Stimulated activated CD8-positive, alpha-beta memory T cell treated with anti-CD3 and anti-CD28 coated beads, Interleukin-7, amount 100 ng/mL, for 1 hour (primary cell): ENCODE data around the gene EIF2D.
"Not testable (repeated sequence)": the region's sequence is repeated elsewhere in the genome, so short reads cannot be mapped to it uniquely, and the experiment has no call there.

ENCODE experiments used
- DNase-seq, 2 donors: peaks; one replicate each; pipeline ENCODE4 v3.0.0-alpha.2; 2020; ENCODE audit warnings: low read depth in 2 of 2

EIF2D gene

GRCh38 chr1:206586501-206587445, 25.5 kb downstream of the EIF2D start:
- no peak for DNase-seq

- DNase-seq: no peak
Observed at GRCh38 chr1:206584683-206585082, 27.6 kb downstream of the EIF2D start.

GRCh38 chr1:206583707-206584648, 28.3 kb downstream of the EIF2D start:
- DNase-seq: peak; percentile 73 to 85

- no peak for DNase-seq
Observed at GRCh38 chr1:206582971-206583706, 29.1 kb downstream of the EIF2D start.

- no peak for DNase-seq
Observed at GRCh38 chr1:206582537-206582936, 29.7 kb downstream of the EIF2D start.

- DNase-seq: peak; percentile 51 to 63
Observed at GRCh38 chr1:206581571-206581981, 30.7 kb downstream of the EIF2D start.

GRCh38 chr1:206581114-206581497, 31.2 kb downstream of the EIF2D start:
- not testable (repeated sequence) for DNase-seq

- DNase-seq: no peak
Observed at GRCh38 chr1:206580438-206581113, 31.7 kb downstream of the EIF2D start.

- peak; percentile 72 to 77 for DNase-seq
Observed at GRCh38 chr1:206579747-206580437, 32.4 kb downstream of the EIF2D start.

GRCh38 chr1:206578978-206579374, 33.3 kb downstream of the EIF2D start:
- no peak for DNase-seq

- no peak for DNase-seq
Observed at GRCh38 chr1:206578068-206578977, 33.9 kb downstream of the EIF2D start.

GRCh38 chr1:206577626-206578025, 34.6 kb downstream of the EIF2D start:
- DNase-seq: no peak

- DNase-seq: no peak
Observed at GRCh38 chr1:206575894-206576737, 36.1 kb downstream of the EIF2D start.

GRCh38 chr1:206575165-206575893, 36.9 kb downstream of the EIF2D start:
- no peak for DNase-seq

GRCh38 chr1:206573762-206574161, 38.5 kb downstream of the EIF2D start:
- no peak for DNase-seq

- DNase-seq: no peak
Observed at GRCh38 chr1:206573319-206573718, 38.9 kb downstream of the EIF2D start.

GRCh38 chr1:206572835-206573234, 39.4 kb downstream of the EIF2D start:
- no peak for DNase-seq

GRCh38 chr1:206570529-206570928, 41.7 kb downstream of the EIF2D start:
- no peak for DNase-seq
